Measurements from ENCODE around the gene RNASE1. TPM values are rescaled to one million over a fixed set of nuclear protein-coding genes. Genes with fewer than 3 reads are reported as not detected.

The RNASE1 gene
- total RNA-seq, 4 donors from 2014 or later, result 107 to 299 (median 167) TPM

GRCh38 chr14:20811986-20812975 lies 9.6 kb upstream of the RNASE1 start:
- no peaks in the 10 kb centered on the region for H3K36me3 ChIP-seq
- H3K4me3 ChIP-seq, result no peak overlapping the region
- H3K4me1 ChIP-seq, result no peaks in the 10 kb centered on the region
- H3K9me3 ChIP-seq, result no peaks in the 10 kb centered on the region
- DNase-seq, result no peak
- intact Hi-C loops (cut with DNase I; ENCODE audit: low total_unique reads), result no loop called here
- H3K27me3 ChIP-seq, result no peaks in the 10 kb centered on the region
- TF ChIP-seq CTCF (IDR thresholded peaks at IDR 0.05) (no peak), POLR2A (IDR thresholded peaks at IDR 0.05) (no peak)
- H3K27ac ChIP-seq, result no peak overlapping the region

GRCh38 chr14:20809917-20810316 lies 7.3 kb upstream of the RNASE1 start:
- H3K27me3 ChIP-seq, result no peaks in the 10 kb centered on the region
- no peaks in the 10 kb centered on the region for H3K4me1 ChIP-seq
- intact Hi-C loops (cut with DNase I; ENCODE audit: low total_unique reads), result no loop called here
- no peak for DNase-seq
- TF ChIP-seq CTCF (IDR thresholded peaks at IDR 0.05) (no peak), POLR2A (IDR thresholded peaks at IDR 0.05) (no peak)
- no peaks in the 10 kb centered on the region for H3K9me3 ChIP-seq
- no peaks in the 10 kb centered on the region for H3K36me3 ChIP-seq
- no peak overlapping the region for H3K4me3 ChIP-seq
- no peak overlapping the region for H3K27ac ChIP-seq

GRCh38 chr14:20808162-20808483 lies 5.5 kb upstream of the RNASE1 start:
- no peaks in the 10 kb centered on the region for H3K36me3 ChIP-seq
- TF ChIP-seq CTCF (IDR thresholded peaks at IDR 0.05), result no peak
- no peak for TF ChIP-seq POLR2A (IDR thresholded peaks at IDR 0.05)
- no peak overlapping the region for H3K4me3 ChIP-seq
- H3K9me3 ChIP-seq, result no peaks in the 10 kb centered on the region
- no peak for DNase-seq
- H3K4me1 ChIP-seq, result no peaks in the 10 kb centered on the region
- no peaks in the 10 kb centered on the region for H3K27me3 ChIP-seq
- intact Hi-C loops (cut with DNase I; ENCODE audit: low total_unique reads), result no loop called here
- H3K27ac ChIP-seq, result no peak overlapping the region

GRCh38 chr14:20807304-20808161 lies 4.9 kb upstream of the RNASE1 start:
- Histone ChIP-seq H3K27me3 (no peaks in the 10 kb centered on the region), H3K9me3 (no peaks in the 10 kb centered on the region), H3K4me3 (no peak overlapping the region), H3K36me3 (no peaks in the 10 kb centered on the region), H3K27ac (no peak overlapping the region), H3K4me1 (no peaks in the 10 kb centered on the region)
- intact Hi-C loops (cut with DNase I; ENCODE audit: low total_unique reads), result no loop called here
- DNase-seq, result no peak
- TF ChIP-seq POLR2A (IDR thresholded peaks at IDR 0.05), result no peak
- TF ChIP-seq CTCF (IDR thresholded peaks at IDR 0.05), result no peak

- intact Hi-C loops (cut with DNase I; ENCODE audit: low total_unique reads), result no loop called here
- Histone ChIP-seq H3K9me3 (no peaks in the 10 kb centered on the region), H3K4me3 (no peak overlapping the region), H3K27me3 (no peaks in the 10 kb centered on the region), H3K36me3 (no peaks in the 10 kb centered on the region), H3K27ac (no peak overlapping the region), H3K4me1 (no peaks in the 10 kb centered on the region)
- TF ChIP-seq POLR2A (IDR thresholded peaks at IDR 0.05), result no peak
- no peak for TF ChIP-seq CTCF (IDR thresholded peaks at IDR 0.05)
- no peak for DNase-seq
Observed at GRCh38 chr14:20805485-20805884, 2.8 kb upstream of the RNASE1 start.

Data from uterus (tissue), 4 donors.